MM.1S (cell line): ENCODE data around the gene BCR.

Experiments used
- CTCF ChIP-seq: fragments of 300-600 bp; sonication (generic); IDR thresholded peaks from 2 replicates; pipeline ENCODE4 v1.5.1; 2016; ENCODE audit warnings: antibody characterized with exemption, low read length, mixed read lengths
- EZH2 ChIP-seq: fragments of 300-600 bp; sonication (generic); optimal IDR thresholded peaks from 2 replicates; pipeline ENCODE3; 2017; ENCODE audit warnings: low read depth, mild to moderate bottlenecking, antibody characterized with exemption, low read length, mixed read lengths
- EZH2phosphoT487 ChIP-seq: fragments of 300-600 bp; sonication (generic); IDR thresholded peaks from 2 replicates; pipeline ENCODE4 v1.6.1; 2018; ENCODE audit warnings: antibody characterized with exemption, low read length

GRCh38 chr22:23176645-23177027 lies 3.7 kb upstream of the BCR start:
- TF ChIP-seq CTCF (no peak), EZH2 (no peak), EZH2phosphoT487 (no peak)
